Colonic mucosa (tissue), 4 donors: Measurements from ENCODE around the gene SORT1. TPM values are rescaled to one million over a fixed set of nuclear protein-coding genes. Genes with fewer than 3 reads are reported as not detected.

Experiments
- DNase-seq: peaks from one replicate; pipeline ENCODE4 v3.0.0-alpha.2; 2020
- H3K27ac ChIP-seq: fragments of 200-600 bp; one replicate; pipeline ENCODE4 v1.8.0; 2021
- H3K27me3 ChIP-seq: fragments of 200-600 bp; one replicate; pipeline ENCODE4 v1.8.0; 2021
- H3K36me3 ChIP-seq: fragments of 200-600 bp; one replicate; pipeline ENCODE4 v1.8.0; 2021
- H3K4me1 ChIP-seq: fragments of 200-600 bp; one replicate; pipeline ENCODE4 v1.8.0; 2021; ENCODE audit warnings: mild to moderate bottlenecking
- H3K4me3 ChIP-seq: fragments of 200-600 bp; one replicate; pipeline ENCODE4 v1.8.0; 2021
- H3K9ac ChIP-seq, 2 donors: one replicate each; pipeline ENCODE4 v1.7.0; 2013; ENCODE audit warnings: control low read depth in 2 of 2, low read depth in 2 of 2, low read length in 2 of 2
- H3K9me3 ChIP-seq: fragments of 200-600 bp; one replicate; pipeline ENCODE4 v1.8.0; 2021
- intact Hi-C: fragments of 100-400 bp; cut with DNase I; formaldehyde crosslinking; loops from one replicate; pipeline ENCODE4 v1.14.1; 2022
- total RNA-seq, 2 donors: library from RNA; stranded (reverse); fragmentation: NEBNext Ultra II Directional in 1 of 2; extraction: Animal tissue kit (Norgen Biotek cat#: 25700) in 1 of 2; gene quantifications; one replicate each; pipeline ENCODE4 v1.2.1, GENCODE V29; 2021
- TF ChIP-seq, protein P1 (sequence below): fragments of 200-600 bp; IDR thresholded peaks from one replicate; pipeline ENCODE4 v1.8.0; 2022; ENCODE audit warnings: antibody characterized with exemption, mild to moderate bottlenecking
- donor health status: healthy.
- donor health status: DM: no; HTN: no; CAD: no.
- donor health status: DM: no; HTN: no; CAD: no.

The SORT1 gene
- total RNA-seq, 2 donors from 2014 or later: 76.2 to 134 TPM

DNA sequence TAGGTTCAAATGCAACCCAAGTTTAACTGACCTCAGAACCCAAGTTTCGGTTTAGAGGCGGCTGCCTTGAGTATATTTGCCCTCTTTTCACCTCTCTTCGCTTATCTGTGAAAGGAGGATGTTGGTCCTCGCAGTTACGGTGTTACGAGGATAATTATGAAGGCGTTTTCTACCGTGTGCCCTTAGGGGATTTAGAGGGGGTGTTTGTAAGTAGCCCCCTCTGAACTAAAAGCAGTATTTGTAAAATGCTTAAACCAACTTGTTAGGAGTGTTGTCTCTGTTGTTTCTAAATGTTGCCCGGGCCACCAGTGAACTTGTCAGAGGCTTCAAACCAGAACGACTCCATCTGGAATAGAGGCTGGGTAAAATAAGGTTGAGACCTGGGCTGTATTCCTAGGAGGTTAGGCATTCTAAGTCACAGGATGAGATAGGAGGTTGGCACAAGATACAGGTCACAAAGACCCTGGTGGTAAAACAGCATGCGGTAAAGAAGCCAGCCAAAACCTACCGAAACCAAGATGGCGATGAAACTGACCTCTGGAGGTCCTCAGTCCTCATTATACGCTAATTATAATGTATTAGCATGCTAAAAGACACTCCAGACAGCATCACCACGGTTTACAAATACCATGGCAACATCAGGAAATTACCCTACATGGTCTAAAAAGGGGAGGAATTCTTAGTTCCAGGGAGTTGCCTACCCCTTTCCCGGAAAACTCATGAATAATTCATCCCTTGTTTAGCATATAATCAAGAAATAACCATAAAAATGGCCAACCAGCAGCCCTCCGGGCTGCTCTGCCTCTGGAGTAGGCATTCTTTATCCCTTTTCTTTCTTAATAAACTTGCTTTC is 113.7 kb downstream of the SORT1 start:
- peaks cover 11% of the 10 kb centered on the region for H3K4me1 ChIP-seq
- H3K27me3 ChIP-seq: no peaks in the 10 kb centered on the region
- no peaks in the 10 kb centered on the region for H3K9me3 ChIP-seq
- H3K9ac ChIP-seq: peak overlapping the region; percentile 78 to 88
- TF ChIP-seq, protein P1, sequence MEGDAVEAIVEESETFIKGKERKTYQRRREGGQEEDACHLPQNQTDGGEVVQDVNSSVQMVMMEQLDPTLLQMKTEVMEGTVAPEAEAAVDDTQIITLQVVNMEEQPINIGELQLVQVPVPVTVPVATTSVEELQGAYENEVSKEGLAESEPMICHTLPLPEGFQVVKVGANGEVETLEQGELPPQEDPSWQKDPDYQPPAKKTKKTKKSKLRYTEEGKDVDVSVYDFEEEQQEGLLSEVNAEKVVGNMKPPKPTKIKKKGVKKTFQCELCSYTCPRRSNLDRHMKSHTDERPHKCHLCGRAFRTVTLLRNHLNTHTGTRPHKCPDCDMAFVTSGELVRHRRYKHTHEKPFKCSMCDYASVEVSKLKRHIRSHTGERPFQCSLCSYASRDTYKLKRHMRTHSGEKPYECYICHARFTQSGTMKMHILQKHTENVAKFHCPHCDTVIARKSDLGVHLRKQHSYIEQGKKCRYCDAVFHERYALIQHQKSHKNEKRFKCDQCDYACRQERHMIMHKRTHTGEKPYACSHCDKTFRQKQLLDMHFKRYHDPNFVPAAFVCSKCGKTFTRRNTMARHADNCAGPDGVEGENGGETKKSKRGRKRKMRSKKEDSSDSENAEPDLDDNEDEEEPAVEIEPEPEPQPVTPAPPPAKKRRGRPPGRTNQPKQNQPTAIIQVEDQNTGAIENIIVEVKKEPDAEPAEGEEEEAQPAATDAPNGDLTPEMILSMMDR: no peak
- DNase-seq: no peak
- intact Hi-C loops: loop anchor here (5.0 kb wide), 1 partner anchor 113 kb away; the partner anchor contains the start of gene SORT1
- H3K27ac ChIP-seq: peak overlapping the region; percentile 93
- H3K36me3 ChIP-seq: no peaks in the 10 kb centered on the region
- peak overlapping the region; percentile 57 for H3K4me3 ChIP-seq

DNA sequence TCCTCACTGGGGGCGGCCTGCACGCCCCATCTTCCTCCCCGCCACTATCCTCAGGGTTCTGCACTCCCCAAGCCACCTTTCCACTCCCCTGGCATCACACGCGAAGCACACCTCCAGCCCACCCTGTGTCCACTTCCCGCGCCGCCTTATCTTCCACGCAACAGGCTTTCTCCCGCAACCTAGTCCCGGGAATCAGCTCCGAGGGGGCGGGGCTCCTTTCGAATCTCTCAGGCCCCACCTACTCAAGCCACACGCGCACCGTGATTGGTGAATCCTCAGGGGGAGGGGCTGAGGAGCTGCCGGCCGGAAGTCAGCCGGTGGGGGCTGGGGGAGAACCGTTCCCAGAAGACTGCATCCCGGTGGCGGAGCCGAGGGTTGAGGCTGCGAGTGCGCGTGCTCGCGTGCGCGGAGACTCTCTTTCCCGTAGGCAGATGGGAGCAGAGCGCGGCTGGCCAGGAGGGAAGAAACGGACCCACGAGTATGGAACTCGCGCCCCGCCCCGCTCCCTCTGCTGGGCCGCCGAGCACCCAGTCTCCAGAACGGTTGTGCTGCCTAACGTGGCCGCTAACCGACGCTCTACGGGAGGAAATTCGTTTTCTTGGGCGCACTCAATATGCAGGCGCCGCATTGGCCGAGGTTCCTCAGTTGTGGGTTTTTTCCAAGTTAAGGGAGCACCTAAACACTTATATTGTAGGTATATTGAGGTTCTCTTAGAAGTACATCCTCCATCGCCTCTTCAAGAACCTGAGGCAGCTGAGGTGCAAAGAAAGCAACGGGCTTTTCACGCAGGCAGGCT is 114.6 kb downstream of the SORT1 start, which contains the start of gene PSRC1:
Gene PSRC1 (minus strand): TSS at position 194 of the 796 bp plus-strand sequence.
- H3K27me3 ChIP-seq: no peaks in the 10 kb centered on the region
- no peaks in the 10 kb centered on the region for H3K36me3 ChIP-seq
- peak within 1 kb of the TSS; percentile 78 to 88 for H3K9ac ChIP-seq
- no peaks in the 10 kb centered on the region for H3K9me3 ChIP-seq
- H3K4me1 ChIP-seq: peaks cover 11% of the 10 kb centered on the region
- H3K4me3 ChIP-seq: peak within 1 kb of the TSS; percentile 57
- intact Hi-C loops: loop anchor here (5.0 kb wide), 1 partner anchor 114 kb away; the partner anchor contains the start of gene SORT1
- peak; percentile 99 for DNase-seq
- TF ChIP-seq, protein P1: peak; percentile 33
- peak within 1 kb of the TSS; percentile 93 for H3K27ac ChIP-seq

DNA sequence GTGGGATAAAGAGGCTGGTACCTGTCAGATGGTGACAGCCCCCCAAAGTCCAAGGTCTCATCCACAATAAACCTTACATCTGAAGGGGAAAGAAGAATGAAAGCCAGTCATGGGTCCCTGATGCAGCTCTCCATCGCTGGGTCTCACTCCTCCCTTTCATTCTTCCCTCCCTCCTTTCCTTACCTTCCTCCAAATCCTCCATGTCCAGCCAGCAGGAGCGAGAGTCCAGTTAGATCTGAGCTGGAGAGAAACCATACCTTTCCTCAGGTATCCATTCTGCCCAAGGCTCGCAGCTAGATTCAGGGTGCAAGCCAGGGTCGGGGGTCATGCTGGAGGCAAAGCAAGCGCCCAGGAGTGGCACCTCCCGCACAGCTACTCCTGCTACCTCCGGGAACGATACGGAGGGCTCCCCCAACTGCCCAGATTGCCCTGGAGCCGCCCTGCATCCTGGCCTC is 115.2 kb downstream of the SORT1 start:
- Histone ChIP-seq H3K9ac (peak overlapping the region; percentile 62 to 88), H3K9me3 (no peaks in the 10 kb centered on the region), H3K4me1 (peaks cover 12% of the 10 kb centered on the region), H3K27ac (peak overlapping the region; percentile 93), H3K27me3 (no peaks in the 10 kb centered on the region), H3K4me3 (peak overlapping the region; percentile 57), H3K36me3 (no peaks in the 10 kb centered on the region)
- intact Hi-C loops: loop anchor here (5.0 kb wide), 1 partner anchor 115 kb away; the partner anchor contains the start of gene SORT1
- peak; percentile 36 for DNase-seq
- TF ChIP-seq, protein P1: no peak

DNA sequence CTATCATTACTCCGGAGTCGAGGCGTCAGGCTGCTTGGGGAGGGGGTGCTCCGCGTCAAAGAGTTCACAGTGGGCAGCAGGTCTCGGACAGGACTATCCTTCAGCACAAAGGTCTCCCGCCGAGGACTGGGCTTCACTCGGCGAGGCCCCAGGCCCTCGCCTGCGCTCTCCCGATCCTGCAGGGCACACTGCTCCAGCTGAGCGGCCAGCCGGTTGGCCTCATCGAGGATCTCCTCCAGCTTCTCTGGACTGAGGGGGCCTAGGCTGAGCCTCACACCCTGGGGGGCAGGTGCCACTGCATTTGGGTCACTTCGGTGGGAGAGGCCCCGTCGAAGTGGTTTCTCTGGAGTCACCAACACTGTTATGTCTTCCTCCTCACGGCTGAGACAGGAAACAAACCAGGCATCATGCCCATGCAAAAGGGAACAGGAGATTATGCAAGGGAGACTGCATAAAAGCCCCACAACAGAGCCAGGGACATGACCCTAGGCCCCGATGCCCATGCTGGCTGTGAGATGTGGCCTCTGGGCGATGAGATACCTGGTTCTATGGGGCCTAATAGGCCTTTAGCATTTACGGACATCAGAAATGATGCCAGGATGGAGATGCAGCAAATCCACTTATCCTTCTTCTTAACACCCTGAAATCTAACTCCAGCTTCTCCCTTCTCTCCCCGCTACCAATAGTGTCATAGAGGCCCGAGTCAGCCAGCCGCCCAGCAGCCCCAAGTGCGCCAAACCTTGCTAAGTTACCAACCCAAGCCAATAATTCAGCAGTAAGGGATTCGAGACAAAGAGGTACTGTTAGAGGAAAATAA is 115.8 kb downstream of the SORT1 start:
- Histone ChIP-seq H3K4me1 (peaks cover 17% of the 10 kb centered on the region), H3K27me3 (no peaks in the 10 kb centered on the region), H3K9ac (peak overlapping the region in 1 of 2 donors; percentile 88), H3K9me3 (no peaks in the 10 kb centered on the region), H3K36me3 (no peaks in the 10 kb centered on the region), H3K27ac (no peak overlapping the region), H3K4me3 (peak overlapping the region; percentile 57)
- TF ChIP-seq, protein P1: no peak
- no peak for DNase-seq
- intact Hi-C loops: loop anchor here (5.0 kb wide), 1 partner anchor 115 kb away; the partner anchor contains the start of gene SORT1
